T-cell (primary cell): ENCODE results near the gene TRIM43. TPM values are rescaled to one million over a fixed set of nuclear protein-coding genes. Genes with fewer than 3 reads are reported as not detected.
"Not testable (repeated sequence)": the region's sequence is repeated elsewhere in the genome, so short reads cannot be mapped to it uniquely, and the experiment has no call there.

Source experiments
- ATAC-seq, 4 experiments: fragments of 200-7000 bp in 3 of 4; fragments of 150-1000 bp in 1 of 4; cut with Tn5 transposase; replicated peaks in 1 of 4; 1 replicate in 3 of 4; 2 replicates in 1 of 4; pipeline ENCODE4 v1.10.0; 2021; ENCODE audit warnings: moderate library complexity in 3 of 4, mild to moderate bottlenecking in 2 of 4, moderate number of reproducible peaks in 1 of 4
- CTCF ChIA-PET, 2 donors: fragments of 300-600 bp; sonication (Branson Sonifier 250); formaldehyde crosslinking; loops; one replicate each; lab custom pipeline; 2022; ENCODE audit warnings: antibody characterized with exemption in 2 of 2; lab: Charles Lee
- POLR2A ChIA-PET, 2 donors: fragments of 300-600 bp; sonication (Branson Sonifier 250); formaldehyde crosslinking; loops; one replicate each; lab custom pipeline; 2022; ENCODE audit warnings: antibody characterized with exemption in 2 of 2; lab: Charles Lee
- DNase-seq, 35 experiments: peaks; one replicate each; pipeline versions ENCODE4 v3.0.0 to v3.0.0-alpha.2; 2013 to 2023
- H3K27ac ChIP-seq: one replicate; pipeline ENCODE4 v1.5.1; 2013; ENCODE audit warnings: low read length
- H3K27me3 ChIP-seq, 2 experiments: replicated peaks in 1 of 2; 1 replicate in 1 of 2; 2 replicates in 1 of 2; pipeline versions ENCODE4 v1.6.1 to v1.7.0; 2013; ENCODE audit warnings: low read length in 1 of 2, mixed read lengths in 1 of 2; ENCODE audit not compliant: control insufficient read depth in 2 of 2, insufficient read depth in 2 of 2; ENCODE audit errors: extremely low read depth in 1 of 2
- H3K36me3 ChIP-seq, 2 donors: 1 replicate in 1 of 2; 2 replicates in 1 of 2; pipeline versions ENCODE4 v1.6.1 to v1.7.0; 2013; ENCODE audit warnings: low read length in 1 of 2; ENCODE audit not compliant: control insufficient read depth in 2 of 2, insufficient read depth in 1 of 2; ENCODE audit errors: extremely low read depth in 1 of 2
- H3K4me1 ChIP-seq, 2 experiments: 1 replicate in 1 of 2; 2 replicates in 1 of 2; pipeline versions ENCODE4 v1.6.1 to v1.7.0; 2013; ENCODE audit warnings: low read length in 2 of 2, mixed read lengths in 1 of 2; ENCODE audit not compliant: insufficient read depth in 2 of 2, control insufficient read depth in 1 of 2; ENCODE audit errors: extremely low read depth in 1 of 2
- H3K4me3 ChIP-seq, 2 donors: 1 replicate in 1 of 2; 2 replicates in 1 of 2; pipeline versions ENCODE4 v1.5.1 to v1.7.0; 2013; ENCODE audit warnings: mild to moderate bottlenecking in 2 of 2, low read length in 1 of 2, moderate library complexity in 1 of 2; ENCODE audit not compliant: control insufficient read depth in 1 of 2; ENCODE audit errors: extremely low read depth in 1 of 2
- H3K9me3 ChIP-seq: 2 replicates; pipeline ENCODE4 v1.7.0; 2013
- H3K27ac Mint-ChIP-seq, 2 donors: one replicate each; pipeline ENCODE4 v1.8.0; 2020 to 2021; ENCODE audit warnings: mild to moderate bottlenecking in 2 of 2, mixed read lengths in 2 of 2
- H3K27me3 Mint-ChIP-seq, 2 donors: one replicate each; pipeline ENCODE4 v1.8.0; 2021 to 2022; ENCODE audit warnings: mixed read lengths in 2 of 2
- H3K36me3 Mint-ChIP-seq: one replicate; pipeline ENCODE4 v1.8.0; 2021; ENCODE audit warnings: mixed read lengths
- H3K4me1 Mint-ChIP-seq, 3 donors: one replicate each; pipeline ENCODE4 v1.8.0; 2020 to 2022; ENCODE audit warnings: mixed read lengths in 3 of 3, mild to moderate bottlenecking in 1 of 3
- H3K4me3 Mint-ChIP-seq, 3 donors: one replicate each; pipeline ENCODE4 v1.8.0; 2020 to 2022; ENCODE audit warnings: mild to moderate bottlenecking in 3 of 3, mixed read lengths in 3 of 3, moderate library complexity in 3 of 3
- H3K9me3 Mint-ChIP-seq, 3 donors: one replicate each; pipeline ENCODE4 v1.8.0; 2020 to 2022; ENCODE audit warnings: mixed read lengths in 3 of 3
- WGBS: methylation state at CpG from one replicate; pipeline ENCODE4 v1.1.5; 2013; ENCODE audit warnings: missing lambda C conversion rate; ENCODE audit not compliant: insufficient coverage; 5-methylcytosine and 5-hydroxymethylcytosine counted together
- total RNA-seq, 35 experiments: library from RNA in 6 of 35; stranded (reverse) in 6 of 35; fragments of 120-200 nt in 1 of 35; gene quantifications; one replicate each; pipeline versions ENCODE4 v1.2.1 to v1.2.4 and lab custom pipeline; 2013 to 2026

The TRIM43 gene
- total RNA-seq, 5 donors from 2014 or later (not counting 1 experiment from before 2014, with no cell fraction given) = not detected

- H3K4me3 ChIP-seq, H3K9me3 Mint-ChIP-seq, H3K36me3 Mint-ChIP-seq, H3K36me3 ChIP-seq, POLR2A ChIA-PET, CTCF ChIA-PET, H3K27ac Mint-ChIP-seq, DNase-seq, H3K4me3 Mint-ChIP-seq, H3K4me1 Mint-ChIP-seq, H3K9me3 ChIP-seq, H3K27me3 ChIP-seq, H3K27ac ChIP-seq, H3K4me1 ChIP-seq, ATAC-seq, H3K27me3 Mint-ChIP-seq: not testable (repeated sequence)
- WGBS = no CpG with 5 or more reads among the region's 25 CpGs
Measured at GRCh38 chr2:95640515-95641288, 48.9 kb downstream of the TRIM43 start.

GRCh38 chr2:95641289-95641575, 49.4 kb downstream of the TRIM43 start:
- H3K9me3 Mint-ChIP-seq, CTCF ChIA-PET, H3K4me1 Mint-ChIP-seq: not testable (repeated sequence)

GRCh38 chr2:95641787-95642186, 50.0 kb downstream of the TRIM43 start:
- H3K4me1 ChIP-seq, H3K9me3 Mint-ChIP-seq, H3K9me3 ChIP-seq, ATAC-seq, H3K4me1 Mint-ChIP-seq, H3K4me3 Mint-ChIP-seq, H3K36me3 ChIP-seq, CTCF ChIA-PET, DNase-seq, H3K4me3 ChIP-seq, POLR2A ChIA-PET, H3K36me3 Mint-ChIP-seq, H3K27ac ChIP-seq, H3K27me3 ChIP-seq, H3K27ac Mint-ChIP-seq, H3K27me3 Mint-ChIP-seq: not testable (repeated sequence)
- no CpG with 5 or more reads among the region's 2 CpGs for WGBS

More at GRCh38 chr2:95641289-95641575, 49.4 kb downstream of the TRIM43 start:
- ATAC-seq, H3K27me3 ChIP-seq, H3K27me3 Mint-ChIP-seq, DNase-seq, H3K4me1 ChIP-seq, H3K4me3 Mint-ChIP-seq, POLR2A ChIA-PET, H3K4me3 ChIP-seq, H3K36me3 ChIP-seq, H3K27ac ChIP-seq, H3K36me3 Mint-ChIP-seq, H3K9me3 ChIP-seq, H3K27ac Mint-ChIP-seq: not testable (repeated sequence)
- no CpG with 5 or more reads among the region's 9 CpGs for WGBS

DNA sequence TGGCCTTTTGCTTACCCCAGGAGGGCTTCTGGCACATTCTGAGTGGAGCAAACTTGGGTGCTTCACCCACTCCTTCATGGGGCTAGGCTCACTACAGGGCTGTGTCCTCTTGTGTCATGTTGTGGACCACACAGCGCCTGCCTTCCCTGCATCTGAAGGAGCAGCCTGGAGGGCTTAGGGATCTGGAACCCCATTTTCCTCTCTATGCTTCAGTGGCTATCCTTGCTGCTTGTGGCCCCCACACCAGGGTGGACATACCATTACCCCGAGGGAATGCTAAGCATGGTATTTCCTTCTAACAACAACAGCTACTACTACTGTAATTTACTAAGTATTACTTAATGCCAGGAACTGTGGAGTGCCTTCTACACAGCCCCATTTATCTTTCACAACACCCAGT, 50.6 kb downstream of the TRIM43 start:
- H3K9me3 ChIP-seq, CTCF ChIA-PET, H3K9me3 Mint-ChIP-seq, H3K36me3 Mint-ChIP-seq, H3K27ac ChIP-seq, H3K4me3 ChIP-seq, H3K4me1 ChIP-seq, H3K27ac Mint-ChIP-seq, H3K27me3 Mint-ChIP-seq, H3K4me3 Mint-ChIP-seq, DNase-seq, ATAC-seq, POLR2A ChIA-PET, H3K27me3 ChIP-seq, H3K4me1 Mint-ChIP-seq, H3K36me3 ChIP-seq: not testable (repeated sequence)
- WGBS = no CpG with 5 or more reads among the region's 2 CpGs

DNA sequence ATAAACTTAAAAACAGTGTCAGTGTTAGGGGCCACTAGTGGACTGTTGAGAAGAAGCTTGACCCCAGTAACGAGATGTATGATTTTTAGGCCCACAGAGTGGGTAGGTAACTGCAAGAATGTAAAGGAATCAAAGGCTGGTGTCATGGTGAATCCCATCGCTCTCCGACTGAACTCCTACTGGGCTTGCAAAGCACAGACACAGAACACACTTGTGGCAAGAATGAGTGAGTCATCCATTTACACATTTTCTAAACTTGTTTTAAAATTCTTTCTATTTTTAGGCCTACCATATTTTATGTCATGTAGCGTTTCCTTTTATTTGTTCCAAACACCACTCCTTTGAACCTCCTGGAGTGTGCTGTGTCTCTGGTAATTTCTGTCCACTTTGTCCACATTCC, 51.1 kb downstream of the TRIM43 start:
- H3K36me3 ChIP-seq, H3K4me3 ChIP-seq, DNase-seq, H3K27me3 ChIP-seq, H3K9me3 Mint-ChIP-seq, ATAC-seq, H3K4me1 Mint-ChIP-seq, H3K36me3 Mint-ChIP-seq, H3K27ac ChIP-seq, H3K27me3 Mint-ChIP-seq, H3K4me1 ChIP-seq, H3K4me3 Mint-ChIP-seq, H3K27ac Mint-ChIP-seq, POLR2A ChIA-PET, CTCF ChIA-PET, H3K9me3 ChIP-seq: not testable (repeated sequence)
- no CpG with 5 or more reads among the region's 4 CpGs for WGBS

GRCh38 chr2:95645312-95645711, 53.5 kb downstream of the TRIM43 start:
- H3K27ac Mint-ChIP-seq, H3K36me3 Mint-ChIP-seq, H3K27ac ChIP-seq, H3K9me3 ChIP-seq, H3K36me3 ChIP-seq, H3K4me3 ChIP-seq, H3K4me1 Mint-ChIP-seq, H3K4me1 ChIP-seq, ATAC-seq, CTCF ChIA-PET, H3K27me3 ChIP-seq, H3K4me3 Mint-ChIP-seq, DNase-seq, H3K9me3 Mint-ChIP-seq, POLR2A ChIA-PET, H3K27me3 Mint-ChIP-seq: not testable (repeated sequence)
- WGBS = no CpG with 5 or more reads among the region's 2 CpGs
